Measurements from ENCODE around the gene MAPRE3.

The MAPRE3 gene

GRCh38 chr2:27049422-27050280 lies 79.2 kb downstream of the MAPRE3 start:
- no peak for DNase-seq (ENCODE audit: low read depth)
- TF ChIP-seq CTCF (conservative IDR thresholded peaks at IDR 0.05; ENCODE audit: low read length): no peak
- peak overlapping the region; percentile 89 for H3K4me3 ChIP-seq (ENCODE audit: low read length)

- TF ChIP-seq CTCF (conservative IDR thresholded peaks at IDR 0.05; ENCODE audit: low read length): peak; percentile 40
- peak; percentile 97 for DNase-seq (ENCODE audit: low read depth)
- H3K4me3 ChIP-seq (ENCODE audit: low read length): peak overlapping the region; percentile 89
These were observed 80.0 kb downstream of the MAPRE3 start for GRCh38 chr2:27050281-27050995.

- peak within 1 kb of the TSS; percentile 89 for H3K4me3 ChIP-seq (ENCODE audit: low read length)
- DNase-seq (ENCODE audit: low read depth): peak; percentile 89
- no peak for TF ChIP-seq CTCF (conservative IDR thresholded peaks at IDR 0.05; ENCODE audit: low read length)
These were observed 80.8 kb downstream of the MAPRE3 start, which contains the start of gene AGBL5 for GRCh38 chr2:27050996-27051901. Gene AGBL5, plus strand, starts transcription at chr2:27051668. Its CDS starts 1,291 bp downstream, at chr2:27052959.

- no peak for TF ChIP-seq CTCF (conservative IDR thresholded peaks at IDR 0.05; ENCODE audit: low read length)
- DNase-seq (ENCODE audit: low read depth): no peak
- peak overlapping the region; percentile 89 for H3K4me3 ChIP-seq (ENCODE audit: low read length)
These were observed 81.6 kb downstream of the MAPRE3 start for GRCh38 chr2:27051902-27052645.

GRCh38 chr2:27053321-27053720 lies 82.9 kb downstream of the MAPRE3 start:
- TF ChIP-seq CTCF (conservative IDR thresholded peaks at IDR 0.05; ENCODE audit: low read length): no peak
- DNase-seq (ENCODE audit: low read depth): no peak
- H3K4me3 ChIP-seq (ENCODE audit: low read length): no peak overlapping the region

- no peak for DNase-seq (ENCODE audit: low read depth)
- H3K4me3 ChIP-seq (ENCODE audit: low read length): no peak overlapping the region
- no peak for TF ChIP-seq CTCF (conservative IDR thresholded peaks at IDR 0.05; ENCODE audit: low read length)
These were observed 83.3 kb downstream of the MAPRE3 start for GRCh38 chr2:27053776-27054175.

Measured in AG10803 (cell line).